WTC11 (cell line): Measurements from ENCODE around the gene PRCD. TPM values are rescaled to one million over a fixed set of nuclear protein-coding genes. Genes with fewer than 3 reads are reported as not detected.
"Not testable (repeated sequence)": the region's sequence is repeated elsewhere in the genome, so short reads cannot be mapped to it uniquely, and the experiment has no call there.

Experiments
- ATAC-seq: fragments of 200-7000 bp; cut with Tn5 transposase; 2 replicates; pipeline ENCODE4 v1.10.0; 2021; ENCODE audit warnings: mild to moderate bottlenecking, moderate library complexity
- CTCF ChIA-PET: fragments of 300-600 bp; sonication (Branson Sonifier 250); formaldehyde crosslinking; loops from one replicate; lab custom pipeline; 2021; ENCODE audit warnings: antibody characterized with exemption; lab: Charles Lee
- POLR2A ChIA-PET: fragments of 350-600 bp; sonication (Branson Sonifier 250); formaldehyde crosslinking; loops from one replicate; lab custom pipeline; 2021; ENCODE audit warnings: antibody characterized with exemption; lab: Charles Lee
- DNase-seq: peaks from one replicate; pipeline ENCODE4 v3.0.0; 2021; ENCODE audit warnings: low spot score
- H3K27ac Mint-ChIP-seq: 2 replicates; pipeline ENCODE4 v1.8.0; 2021; ENCODE audit warnings: mixed read lengths
- H3K27me3 Mint-ChIP-seq: 2 replicates; pipeline ENCODE4 v1.8.0; 2021; ENCODE audit warnings: low read depth, mild to moderate bottlenecking, moderate library complexity, mixed read lengths
- H3K36me3 Mint-ChIP-seq: 2 replicates; pipeline ENCODE4 v1.8.0; 2021; ENCODE audit warnings: mixed read lengths
- H3K4me1 Mint-ChIP-seq: 2 replicates; pipeline ENCODE4 v1.8.0; 2022; ENCODE audit warnings: mixed read lengths
- H3K4me3 Mint-ChIP-seq: 2 replicates; pipeline ENCODE4 v1.8.0; 2021; ENCODE audit warnings: mild to moderate bottlenecking, moderate library complexity, mixed read lengths
- H3K9me3 Mint-ChIP-seq: 2 replicates; pipeline ENCODE4 v1.8.0; 2021; ENCODE audit warnings: mixed read lengths
- CBFB ChIP-seq: sonication (generic); formaldehyde crosslinking; IDR thresholded peaks from 2 replicates; pipeline ENCODE4 v1.8.1; 2022; ENCODE audit warnings: mild to moderate bottlenecking, low read depth, missing genetic modification reagents
- CREB1 ChIP-seq: sonication (generic); formaldehyde crosslinking; IDR thresholded peaks from 2 replicates; pipeline ENCODE4 v1.8.0; 2023; ENCODE audit warnings: mild to moderate bottlenecking, missing genetic modification reagents
- GTF2I ChIP-seq: fragments of 250-450 bp; sonication (Bioruptor Pico); conservative IDR thresholded peaks from 2 replicates; pipeline ENCODE4 v1.4.0; 2021; ENCODE audit warnings: mild to moderate bottlenecking
- IRF2 ChIP-seq: sonication (generic); formaldehyde crosslinking; IDR thresholded peaks from 2 replicates; pipeline ENCODE4 v1.8.0; 2022; ENCODE audit warnings: low read depth, missing genetic modification reagents, borderline replicate concordance
- JUN ChIP-seq: sonication (generic); formaldehyde crosslinking; IDR thresholded peaks from 2 replicates; pipeline ENCODE4 v1.8.0; 2023; ENCODE audit warnings: mild to moderate bottlenecking, missing genetic modification reagents
- NFYB ChIP-seq: sonication (generic); formaldehyde crosslinking; conservative IDR thresholded peaks from 2 replicates; pipeline ENCODE4 v1.8.0; 2022; ENCODE audit warnings: low read depth, missing genetic modification reagents
- RELA ChIP-seq: sonication (generic); formaldehyde crosslinking; IDR thresholded peaks from 2 replicates; pipeline ENCODE4 v1.8.1; 2022; ENCODE audit warnings: missing genetic modification reagents, mild to moderate bottlenecking, borderline replicate concordance
- RORB ChIP-seq: fragments of 250-450 bp; sonication (Bioruptor Pico); IDR thresholded peaks from 2 replicates; pipeline ENCODE4 v1.9.0; 2021; ENCODE audit warnings: mild to moderate bottlenecking
- SMAD3 ChIP-seq: sonication (generic); formaldehyde crosslinking; IDR thresholded peaks from 2 replicates; pipeline ENCODE4 v1.8.0; 2022; ENCODE audit warnings: missing genetic modification reagents, mild to moderate bottlenecking, borderline replicate concordance
- TP53 ChIP-seq: sonication (generic); formaldehyde crosslinking; IDR thresholded peaks from 2 replicates; pipeline ENCODE4 v1.8.1; 2023; ENCODE audit warnings: mild to moderate bottlenecking, missing genetic modification reagents
- ZNF121 ChIP-seq: sonication (generic); formaldehyde crosslinking; IDR thresholded peaks from 2 replicates; pipeline ENCODE4 v1.8.0; 2023; ENCODE audit warnings: missing genetic modification reagents
- ZNF138 ChIP-seq: sonication (generic); formaldehyde crosslinking; conservative IDR thresholded peaks from 2 replicates; pipeline ENCODE4 v1.8.1; 2022; ENCODE audit warnings: mild to moderate bottlenecking, moderate library complexity, missing genetic modification reagents
- ZNF263 ChIP-seq: sonication (generic); formaldehyde crosslinking; IDR thresholded peaks from 2 replicates; pipeline ENCODE4 v1.8.1; 2022; ENCODE audit warnings: low read depth, mild to moderate bottlenecking, moderate library complexity, missing genetic modification reagents
- total RNA-seq: library from RNA; stranded (reverse); gene quantifications from 3 replicates; pipeline ENCODE4 v1.2.3, GENCODE V29; 2021
- TF ChIP-seq, protein P1 (sequence below): fragments of 250-450 bp; sonication (Bioruptor Pico); IDR thresholded peaks from 2 replicates; pipeline ENCODE4 v1.9.0; 2021; ENCODE audit warnings: mild to moderate bottlenecking
- TF ChIP-seq, protein P2 (sequence below): sonication (generic); formaldehyde crosslinking; IDR thresholded peaks from 2 replicates; pipeline ENCODE4 v1.8.0; 2023; ENCODE audit warnings: missing genetic modification reagents
- TF ChIP-seq, protein P3 (sequence below): sonication (generic); formaldehyde crosslinking; IDR thresholded peaks from 2 replicates; pipeline ENCODE4 v1.8.0; 2022; ENCODE audit warnings: mild to moderate bottlenecking, missing genetic modification reagents
- TF ChIP-seq, protein P4 (sequence below): sonication (generic); formaldehyde crosslinking; IDR thresholded peaks from 2 replicates; pipeline ENCODE4 v1.8.1; 2023; ENCODE audit warnings: mild to moderate bottlenecking, missing genetic modification reagents, moderate library complexity
- TF ChIP-seq, protein P5 (sequence below): sonication (generic); formaldehyde crosslinking; IDR thresholded peaks from 2 replicates; pipeline ENCODE4 v1.8.0; 2022; ENCODE audit warnings: mild to moderate bottlenecking, missing genetic modification reagents
- TF ChIP-seq, protein P6 (sequence below): sonication (generic); formaldehyde crosslinking; IDR thresholded peaks from 2 replicates; pipeline ENCODE4 v1.8.0; 2022; ENCODE audit warnings: missing genetic modification reagents
- TF ChIP-seq, protein P7 (sequence below): sonication (generic); formaldehyde crosslinking; conservative IDR thresholded peaks from 2 replicates; pipeline ENCODE4 v1.8.1; 2022; ENCODE audit warnings: mild to moderate bottlenecking, missing genetic modification reagents

The PRCD gene
- total RNA-seq, 1 experiment from 2014 or later, result 2.7 TPM

DNA sequence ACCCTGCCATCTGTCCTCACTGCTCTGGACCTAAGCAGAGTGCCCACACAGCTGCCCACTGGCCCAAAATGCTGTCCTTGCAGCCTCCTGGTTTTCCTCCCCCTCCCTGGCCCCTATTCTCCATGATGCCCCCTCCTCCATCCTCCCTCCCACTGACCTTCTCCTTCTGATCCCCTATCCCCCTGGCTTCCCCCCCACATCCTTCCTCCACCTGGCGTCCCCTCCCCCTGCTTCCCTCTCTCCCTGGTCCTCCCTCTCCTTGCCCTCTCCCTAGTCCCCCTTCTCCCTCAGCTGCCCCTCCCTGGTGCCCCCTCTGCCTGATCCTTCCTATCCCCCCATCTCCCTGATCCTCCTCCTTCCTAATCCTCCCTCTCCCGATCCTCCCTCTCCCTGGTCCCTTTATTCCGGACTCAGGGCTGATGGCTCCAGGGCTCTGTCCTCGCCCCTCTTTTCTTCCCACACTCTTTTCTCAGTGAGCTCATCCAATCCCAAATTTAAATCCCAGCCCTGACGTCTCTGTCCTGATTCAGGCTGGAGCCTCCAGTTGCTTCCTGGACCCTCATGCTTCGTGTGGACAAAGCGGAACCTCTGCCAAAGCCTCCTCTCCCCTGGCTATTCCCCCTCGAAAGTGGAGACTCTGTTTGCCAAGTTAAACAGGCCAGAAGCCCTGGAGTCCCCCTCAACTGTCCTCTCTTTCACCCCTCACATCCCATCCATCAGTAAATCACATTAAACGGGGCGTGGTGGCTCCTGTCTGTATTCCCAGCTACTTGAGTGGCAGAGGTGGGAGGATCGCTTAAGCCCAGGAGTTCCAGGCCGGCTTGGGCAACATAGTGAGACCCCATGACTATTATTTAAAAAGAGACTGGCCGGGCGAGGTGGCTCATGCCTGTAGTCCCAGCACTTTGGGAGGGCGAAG lies 20.5 kb upstream of the PRCD start:
- no peaks in the 10 kb centered on the region for H3K36me3 Mint-ChIP-seq
- ATAC-seq, result no peak
- no peak for TF ChIP-seq IRF2 (CRISPR knock-in tag)
- peak; percentile 54; the same call in 1 of the 2 replicates for TF ChIP-seq ZNF263
- TF ChIP-seq ZNF121, result peak; percentile 67; the same call in 1 of the 2 replicates
- TF ChIP-seq RELA (CRISPR knock-in tag), result no peak
- TF ChIP-seq CREB1 (CRISPR knock-in tag), result no peak
- no peak overlapping the region for H3K27ac Mint-ChIP-seq
- H3K4me1 Mint-ChIP-seq, result peaks cover 13% of the 10 kb centered on the region
- H3K9me3 Mint-ChIP-seq, result no peaks in the 10 kb centered on the region
- ChIA-PET CTCF (interaction anchor here (0.7 to 2.1 kb wide), 6 partner anchors 9 to 162 kb away, joined by 3 to 7 read pairs (median 4); no protein-coding TSS in a partner anchor), POLR2A (no interaction called here)
- no peak for DNase-seq
- H3K4me3 Mint-ChIP-seq, result no peak overlapping the region
- peaks cover 20% of the 10 kb centered on the region for H3K27me3 Mint-ChIP-seq

DNA sequence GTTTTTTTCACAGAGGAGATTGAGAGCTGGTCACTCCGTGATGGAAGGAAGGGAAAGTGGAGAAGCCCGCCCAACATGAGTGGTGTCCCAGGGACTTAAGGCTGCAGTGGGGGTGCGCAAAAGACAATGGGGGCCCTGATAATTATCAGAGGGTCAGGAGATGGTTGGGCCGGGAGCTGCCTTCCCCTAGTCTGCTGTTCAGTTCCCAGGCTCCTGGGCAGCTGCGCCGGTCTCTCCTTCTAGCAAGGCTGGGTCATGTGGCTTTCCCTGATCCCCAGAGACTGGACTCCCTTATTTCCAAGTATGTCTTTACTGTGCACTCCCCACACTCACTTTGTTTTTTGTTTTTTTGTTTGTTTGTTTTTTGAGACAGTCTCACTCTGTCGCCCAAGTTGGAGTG lies 18.6 kb upstream of the PRCD start:
- POLR2A ChIA-PET, result no interaction called here
- H3K27me3 Mint-ChIP-seq, result peaks cover 24% of the 10 kb centered on the region
- ATAC-seq (no peak), DNase-seq (no peak)
- CTCF ChIA-PET, result interaction anchor here (0.5 to 2.8 kb wide), 2 partner anchors 163 to 380 kb away, joined by 3 to 16 read pairs; no protein-coding TSS in a partner anchor
- TF ChIP-seq, protein P1, sequence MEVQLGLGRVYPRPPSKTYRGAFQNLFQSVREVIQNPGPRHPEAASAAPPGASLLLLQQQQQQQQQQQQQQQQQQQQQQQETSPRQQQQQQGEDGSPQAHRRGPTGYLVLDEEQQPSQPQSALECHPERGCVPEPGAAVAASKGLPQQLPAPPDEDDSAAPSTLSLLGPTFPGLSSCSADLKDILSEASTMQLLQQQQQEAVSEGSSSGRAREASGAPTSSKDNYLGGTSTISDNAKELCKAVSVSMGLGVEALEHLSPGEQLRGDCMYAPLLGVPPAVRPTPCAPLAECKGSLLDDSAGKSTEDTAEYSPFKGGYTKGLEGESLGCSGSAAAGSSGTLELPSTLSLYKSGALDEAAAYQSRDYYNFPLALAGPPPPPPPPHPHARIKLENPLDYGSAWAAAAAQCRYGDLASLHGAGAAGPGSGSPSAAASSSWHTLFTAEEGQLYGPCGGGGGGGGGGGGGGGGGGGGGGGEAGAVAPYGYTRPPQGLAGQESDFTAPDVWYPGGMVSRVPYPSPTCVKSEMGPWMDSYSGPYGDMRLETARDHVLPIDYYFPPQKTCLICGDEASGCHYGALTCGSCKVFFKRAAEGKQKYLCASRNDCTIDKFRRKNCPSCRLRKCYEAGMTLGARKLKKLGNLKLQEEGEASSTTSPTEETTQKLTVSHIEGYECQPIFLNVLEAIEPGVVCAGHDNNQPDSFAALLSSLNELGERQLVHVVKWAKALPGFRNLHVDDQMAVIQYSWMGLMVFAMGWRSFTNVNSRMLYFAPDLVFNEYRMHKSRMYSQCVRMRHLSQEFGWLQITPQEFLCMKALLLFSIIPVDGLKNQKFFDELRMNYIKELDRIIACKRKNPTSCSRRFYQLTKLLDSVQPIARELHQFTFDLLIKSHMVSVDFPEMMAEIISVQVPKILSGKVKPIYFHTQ (CRISPR knock-in tag), result no peak
- TF ChIP-seq, protein P2, sequence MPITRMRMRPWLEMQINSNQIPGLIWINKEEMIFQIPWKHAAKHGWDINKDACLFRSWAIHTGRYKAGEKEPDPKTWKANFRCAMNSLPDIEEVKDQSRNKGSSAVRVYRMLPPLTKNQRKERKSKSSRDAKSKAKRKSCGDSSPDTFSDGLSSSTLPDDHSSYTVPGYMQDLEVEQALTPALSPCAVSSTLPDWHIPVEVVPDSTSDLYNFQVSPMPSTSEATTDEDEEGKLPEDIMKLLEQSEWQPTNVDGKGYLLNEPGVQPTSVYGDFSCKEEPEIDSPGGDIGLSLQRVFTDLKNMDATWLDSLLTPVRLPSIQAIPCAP, result no peak
- TF ChIP-seq ZNF138 (CRISPR knock-in tag) (no peak), TP53 (no peak), ZNF263 (no peak), JUN (CRISPR knock-in tag) (no peak), NFYB (no peak), SMAD3 (CRISPR knock-in tag) (no peak), RORB (CRISPR knock-in tag) (no peak), CBFB (CRISPR knock-in tag) (no peak), GTF2I (no peak)
- TF ChIP-seq, protein P3, sequence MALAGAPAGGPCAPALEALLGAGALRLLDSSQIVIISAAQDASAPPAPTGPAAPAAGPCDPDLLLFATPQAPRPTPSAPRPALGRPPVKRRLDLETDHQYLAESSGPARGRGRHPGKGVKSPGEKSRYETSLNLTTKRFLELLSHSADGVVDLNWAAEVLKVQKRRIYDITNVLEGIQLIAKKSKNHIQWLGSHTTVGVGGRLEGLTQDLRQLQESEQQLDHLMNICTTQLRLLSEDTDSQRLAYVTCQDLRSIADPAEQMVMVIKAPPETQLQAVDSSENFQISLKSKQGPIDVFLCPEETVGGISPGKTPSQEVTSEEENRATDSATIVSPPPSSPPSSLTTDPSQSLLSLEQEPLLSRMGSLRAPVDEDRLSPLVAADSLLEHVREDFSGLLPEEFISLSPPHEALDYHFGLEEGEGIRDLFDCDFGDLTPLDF (CRISPR knock-in tag), result no peak
- TF ChIP-seq, protein P4, sequence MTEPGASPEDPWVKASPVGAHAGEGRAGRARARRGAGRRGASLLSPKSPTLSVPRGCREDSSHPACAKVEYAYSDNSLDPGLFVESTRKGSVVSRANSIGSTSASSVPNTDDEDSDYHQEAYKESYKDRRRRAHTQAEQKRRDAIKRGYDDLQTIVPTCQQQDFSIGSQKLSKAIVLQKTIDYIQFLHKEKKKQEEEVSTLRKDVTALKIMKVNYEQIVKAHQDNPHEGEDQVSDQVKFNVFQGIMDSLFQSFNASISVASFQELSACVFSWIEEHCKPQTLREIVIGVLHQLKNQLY (CRISPR knock-in tag), result no peak
- TF ChIP-seq, protein P5, sequence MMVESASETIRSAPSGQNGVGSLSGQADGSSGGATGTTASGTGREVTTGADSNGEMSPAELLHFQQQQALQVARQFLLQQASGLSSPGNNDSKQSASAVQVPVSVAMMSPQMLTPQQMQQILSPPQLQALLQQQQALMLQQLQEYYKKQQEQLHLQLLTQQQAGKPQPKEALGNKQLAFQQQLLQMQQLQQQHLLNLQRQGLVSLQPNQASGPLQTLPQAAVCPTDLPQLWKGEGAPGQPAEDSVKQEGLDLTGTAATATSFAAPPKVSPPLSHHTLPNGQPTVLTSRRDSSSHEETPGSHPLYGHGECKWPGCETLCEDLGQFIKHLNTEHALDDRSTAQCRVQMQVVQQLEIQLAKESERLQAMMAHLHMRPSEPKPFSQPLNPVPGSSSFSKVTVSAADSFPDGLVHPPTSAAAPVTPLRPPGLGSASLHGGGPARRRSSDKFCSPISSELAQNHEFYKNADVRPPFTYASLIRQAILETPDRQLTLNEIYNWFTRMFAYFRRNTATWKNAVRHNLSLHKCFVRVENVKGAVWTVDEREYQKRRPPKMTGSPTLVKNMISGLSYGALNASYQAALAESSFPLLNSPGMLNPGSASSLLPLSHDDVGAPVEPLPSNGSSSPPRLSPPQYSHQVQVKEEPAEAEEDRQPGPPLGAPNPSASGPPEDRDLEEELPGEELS, result no peak
- TF ChIP-seq, protein P6, sequence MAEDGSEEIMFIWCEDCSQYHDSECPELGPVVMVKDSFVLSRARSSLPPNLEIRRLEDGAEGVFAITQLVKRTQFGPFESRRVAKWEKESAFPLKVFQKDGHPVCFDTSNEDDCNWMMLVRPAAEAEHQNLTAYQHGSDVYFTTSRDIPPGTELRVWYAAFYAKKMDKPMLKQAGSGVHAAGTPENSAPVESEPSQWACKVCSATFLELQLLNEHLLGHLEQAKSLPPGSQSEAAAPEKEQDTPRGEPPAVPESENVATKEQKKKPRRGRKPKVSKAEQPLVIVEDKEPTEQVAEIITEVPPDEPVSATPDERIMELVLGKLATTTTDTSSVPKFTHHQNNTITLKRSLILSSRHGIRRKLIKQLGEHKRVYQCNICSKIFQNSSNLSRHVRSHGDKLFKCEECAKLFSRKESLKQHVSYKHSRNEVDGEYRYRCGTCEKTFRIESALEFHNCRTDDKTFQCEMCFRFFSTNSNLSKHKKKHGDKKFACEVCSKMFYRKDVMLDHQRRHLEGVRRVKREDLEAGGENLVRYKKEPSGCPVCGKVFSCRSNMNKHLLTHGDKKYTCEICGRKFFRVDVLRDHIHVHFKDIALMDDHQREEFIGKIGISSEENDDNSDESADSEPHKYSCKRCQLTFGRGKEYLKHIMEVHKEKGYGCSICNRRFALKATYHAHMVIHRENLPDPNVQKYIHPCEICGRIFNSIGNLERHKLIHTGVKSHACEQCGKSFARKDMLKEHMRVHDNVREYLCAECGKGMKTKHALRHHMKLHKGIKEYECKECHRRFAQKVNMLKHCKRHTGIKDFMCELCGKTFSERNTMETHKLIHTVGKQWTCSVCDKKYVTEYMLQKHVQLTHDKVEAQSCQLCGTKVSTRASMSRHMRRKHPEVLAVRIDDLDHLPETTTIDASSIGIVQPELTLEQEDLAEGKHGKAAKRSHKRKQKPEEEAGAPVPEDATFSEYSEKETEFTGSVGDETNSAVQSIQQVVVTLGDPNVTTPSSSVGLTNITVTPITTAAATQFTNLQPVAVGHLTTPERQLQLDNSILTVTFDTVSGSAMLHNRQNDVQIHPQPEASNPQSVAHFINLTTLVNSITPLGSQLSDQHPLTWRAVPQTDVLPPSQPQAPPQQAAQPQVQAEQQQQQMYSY, result no peak
- TF ChIP-seq, protein P7, sequence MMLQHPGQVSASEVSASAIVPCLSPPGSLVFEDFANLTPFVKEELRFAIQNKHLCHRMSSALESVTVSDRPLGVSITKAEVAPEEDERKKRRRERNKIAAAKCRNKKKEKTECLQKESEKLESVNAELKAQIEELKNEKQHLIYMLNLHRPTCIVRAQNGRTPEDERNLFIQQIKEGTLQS, result no peak
- H3K4me1 Mint-ChIP-seq, result peaks cover 17% of the 10 kb centered on the region
- H3K9me3 Mint-ChIP-seq, result no peaks in the 10 kb centered on the region
- 0 out of 2 replicates have a peak overlapping the region, but pooled peaks have one; percentile 74 for H3K27ac Mint-ChIP-seq
- no peaks in the 10 kb centered on the region for H3K36me3 Mint-ChIP-seq
- H3K4me3 Mint-ChIP-seq, result no peak overlapping the region

DNA sequence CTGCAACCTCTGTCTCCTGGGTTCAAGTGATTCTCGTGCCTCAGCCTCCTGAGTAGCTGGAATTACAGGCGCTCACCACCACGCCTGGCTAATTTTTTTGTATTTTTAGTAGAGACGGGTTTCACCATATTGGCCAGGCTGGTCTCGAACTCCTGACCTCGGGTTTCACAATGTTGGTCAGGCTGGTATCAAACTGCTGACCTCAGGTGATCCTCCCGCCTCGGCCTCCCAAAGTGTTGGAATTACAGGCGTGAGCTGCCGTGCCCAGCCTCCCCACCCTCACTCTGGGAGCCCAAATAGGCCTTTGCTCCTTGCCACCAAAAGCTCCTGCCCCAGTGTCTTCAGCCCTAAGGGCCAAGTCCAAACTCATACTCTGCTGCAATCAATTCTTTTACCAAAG lies 18.2 kb upstream of the PRCD start:
- POLR2A ChIA-PET, DNase-seq, H3K36me3 Mint-ChIP-seq, H3K27ac Mint-ChIP-seq, H3K9me3 Mint-ChIP-seq, H3K4me3 Mint-ChIP-seq, ATAC-seq: not testable (repeated sequence)
- H3K4me1 Mint-ChIP-seq, result peaks cover 17% of the 10 kb centered on the region
- peaks cover 24% of the 10 kb centered on the region for H3K27me3 Mint-ChIP-seq
- CTCF ChIA-PET, result interaction anchor here (0.5 to 3.7 kb wide), 4 partner anchors 103 to 379 kb away, joined by 3 to 42 read pairs (median 28); no protein-coding TSS in a partner anchor
